K562 (cell line): ENCODE data around the gene PHF24. TPM values are rescaled to one million over a fixed set of nuclear protein-coding genes. Genes with fewer than 3 reads are reported as not detected.

Experiments
- ELF4 ChIP-seq: fragments of 450-650 bp; formaldehyde crosslinking; IDR thresholded peaks from 2 replicates; pipeline ENCODE4 v1.4.0; 2022; ENCODE audit warnings: missing genetic modification characterization
- ETV1 ChIP-seq: fragments of 450-650 bp; conservative IDR thresholded peaks from 2 replicates; pipeline ENCODE4 v1.6.1; 2016; ENCODE audit warnings: missing genetic modification characterization, control low read depth, low read depth, missing compliant biosample characterization
- L3MBTL2 ChIP-seq: fragments of 450-650 bp; IDR thresholded peaks from 2 replicates; pipeline ENCODE4 v1.6.1; 2016; ENCODE audit warnings: mild to moderate bottlenecking, moderate library complexity
- NRF1 ChIP-seq, 2 experiments: fragments of 450-650 bp; IDR thresholded peaks in 1 of 2; conservative IDR thresholded peaks in 1 of 2; 2 replicates each; pipeline ENCODE4 v1.6.1; 2014; ENCODE audit warnings: mild to moderate bottlenecking in 2 of 2
- SMARCA4 ChIP-seq: fragments of 450-650 bp; IDR thresholded peaks from 2 replicates; pipeline ENCODE4 v1.6.1; 2016
- ZBED1 ChIP-seq: IDR thresholded peaks from 2 replicates; pipeline ENCODE4 v1.6.1; 2014
- ZNF609 ChIP-seq: sonication (generic); formaldehyde crosslinking; IDR thresholded peaks from 2 replicates; pipeline ENCODE4 v1.8.1; 2023; ENCODE audit warnings: missing genetic modification reagents, mild to moderate bottlenecking, borderline replicate concordance
- polyA plus RNA-seq, 8 experiments: library from polyadenylated mRNA; depleted of rRNA in 4 of 8; stranded (reverse) in 5 of 8; unstranded in 3 of 8; fragments of >200 nt; fragmentation: Nextera tagmentation in 2 of 8; fragmentation: Illumina TruSeq in 1 of 8; extraction: Ambion mirVana in 2 of 8; extraction: Trizol in 1 of 8; gene quantifications; 2 replicates each; pipeline versions ENCODE4 v1.2.1 to v1.2.3, GENCODE V29; 2011 to 2014; ENCODE audit warnings: inconsistent platforms in 1 of 8, missing spikeins in 1 of 8
- total RNA-seq, 7 experiments: library from RNA; depleted of rRNA in 6 of 7; stranded (reverse); fragments of >200 nt in 6 of 7; fragmentation: Illumina TruSeq in 2 of 7; extraction: Trizol in 2 of 7; gene quantifications; 2 replicates each; pipeline versions ENCODE4 v1.2.1 to v1.2.3, GENCODE V29; 2011 to 2021; ENCODE audit warnings: low replicate concordance in 1 of 7

Gene PHF24
- total and polyA plus RNA-seq, 9 of the 15 experiments (the other 6 are each of a cell fraction or from before 2014, with no cell fraction given) = 0.01 TPM; not detected in 7

- TF ChIP-seq ELF4 (no peak), L3MBTL2 (no peak), ETV1 (no peak), SMARCA4 (no peak), NRF1 (conservative IDR thresholded peaks at IDR 0.05 in 1 of 2, IDR thresholded peaks at IDR 0.05 in 1 of 2) (no peak), ZNF609 (CRISPR knock-in tag) (no peak), ZBED1 (no peak)
Measured at GRCh38 chr9:34961574-34962490, 3.7 kb downstream of the PHF24 start (continued).
